Activated naive CD8-positive, alpha-beta T cell treated with anti-CD3 and anti-CD28 coated beads, Interleukin-2, amount 10 ng/mL, durations not matched to agents 7 days and 5 days (primary cell): ENCODE results near the gene SAT2. TPM values are rescaled to one million over a fixed set of nuclear protein-coding genes. Genes with fewer than 3 reads are reported as not detected.
A peak's percentile ranks its signal among the peaks of the same experiment; 100 is the strongest.

ENCODE experiments used
- ATAC-seq: fragments of 150-1000 bp; cut with Tn5 transposase; one replicate; pipeline ENCODE4 v1.10.0; 2021; ENCODE audit warnings: low read depth, moderate library complexity
- POLR2A ChIA-PET: fragments of 350-600 bp; sonication (Branson Sonifier 250); formaldehyde crosslinking; loops from one replicate; lab custom pipeline; 2021; ENCODE audit warnings: antibody characterized with exemption; lab: Charles Lee
- DNase-seq: peaks from one replicate; pipeline ENCODE4 v3.0.0; 2021
- H3K27ac Mint-ChIP-seq: one replicate; pipeline ENCODE4 v1.8.0; 2022; ENCODE audit warnings: mild to moderate bottlenecking, mixed read lengths
- H3K27me3 Mint-ChIP-seq: one replicate; pipeline ENCODE4 v1.8.0; 2022; ENCODE audit warnings: mild to moderate bottlenecking, moderate library complexity, mixed read lengths
- H3K36me3 Mint-ChIP-seq: one replicate; pipeline ENCODE4 v1.8.0; 2021; ENCODE audit warnings: mild to moderate bottlenecking, mixed read lengths
- H3K4me1 Mint-ChIP-seq: one replicate; pipeline ENCODE4 v1.8.0; 2021; ENCODE audit warnings: mixed read lengths
- H3K4me3 Mint-ChIP-seq: one replicate; pipeline ENCODE4 v1.8.0; 2022; ENCODE audit warnings: mild to moderate bottlenecking, moderate library complexity, mixed read lengths
- H3K9me3 Mint-ChIP-seq: one replicate; pipeline ENCODE4 v1.8.0; 2021; ENCODE audit warnings: mixed read lengths
- total RNA-seq, 2 experiments: library from RNA; stranded (reverse); gene quantifications; one replicate each; pipeline ENCODE4 v1.2.3, GENCODE V29; 2021

Gene SAT2
- total RNA-seq, 2 experiments from 2014 or later, result 40.0 to 41.2 TPM

GRCh38 chr17:7586673-7587419 lies 40.8 kb downstream of the SAT2 start:
- H3K27me3 Mint-ChIP-seq, result no peaks in the 10 kb centered on the region

GRCh38 chr17:7583253-7584109 lies 44.1 kb downstream of the SAT2 start, which contains the start of gene MPDU1:
TSS of gene MPDU1 (plus strand) at chr17:7583852. CDS start at chr17:7583863, 11 bp downstream.
- POLR2A ChIA-PET, result interaction anchor here (0.7 to 5.7 kb wide), 18 partner anchors 10 to 538 kb away, joined by 3 to 89 read pairs (median 4); partner anchors contain the start of genes FXR2, GABARAP, NEURL4 and POLR2A
- Mint-ChIP-seq H3K4me3 (peak within 1 kb of the TSS; percentile 99), H3K36me3 (peaks cover 30% of the 10 kb centered on the region), H3K9me3 (no peaks in the 10 kb centered on the region), H3K4me1 (peaks cover 47% of the 10 kb centered on the region), H3K27me3 (no peaks in the 10 kb centered on the region), H3K27ac (peak within 1 kb of the TSS; percentile 100)
- DNase-seq (peak; percentile 95), ATAC-seq (peak; percentile 85)

More at GRCh38 chr17:7586673-7587419, 40.8 kb downstream of the SAT2 start:
- no peak for DNase-seq
- Mint-ChIP-seq H3K4me3 (no peak overlapping the region), H3K27ac (peak overlapping the region; percentile 45), H3K36me3 (peaks cover 11% of the 10 kb centered on the region), H3K9me3 (no peaks in the 10 kb centered on the region), H3K4me1 (peaks cover 21% of the 10 kb centered on the region)
- ATAC-seq, result no peak
- POLR2A ChIA-PET, result interaction anchor here (0.8 to 5.7 kb wide), 5 partner anchors 13 to 101 kb away, joined by 3 to 89 read pairs (median 5); partner anchors contain the start of genes FXR2, TP53 and WRAP53

- Mint-ChIP-seq H3K4me1 (peaks cover 56% of the 10 kb centered on the region), H3K36me3 (peaks cover 35% of the 10 kb centered on the region), H3K4me3 (peak overlapping the region; percentile 99), H3K27me3 (no peaks in the 10 kb centered on the region), H3K27ac (peak overlapping the region; percentile 100), H3K9me3 (no peaks in the 10 kb centered on the region)
- DNase-seq (no peak), ATAC-seq (no peak)
- POLR2A ChIA-PET, result interaction anchor here (1.3 to 5.7 kb wide), 8 partner anchors 9 to 341 kb away, joined by 3 to 89 read pairs (median 10); partner anchors contain the start of genes FXR2, GABARAP, NEURL4 and SAT2
Observed at GRCh38 chr17:7582396-7583252, 45.0 kb downstream of the SAT2 start.

DNA sequence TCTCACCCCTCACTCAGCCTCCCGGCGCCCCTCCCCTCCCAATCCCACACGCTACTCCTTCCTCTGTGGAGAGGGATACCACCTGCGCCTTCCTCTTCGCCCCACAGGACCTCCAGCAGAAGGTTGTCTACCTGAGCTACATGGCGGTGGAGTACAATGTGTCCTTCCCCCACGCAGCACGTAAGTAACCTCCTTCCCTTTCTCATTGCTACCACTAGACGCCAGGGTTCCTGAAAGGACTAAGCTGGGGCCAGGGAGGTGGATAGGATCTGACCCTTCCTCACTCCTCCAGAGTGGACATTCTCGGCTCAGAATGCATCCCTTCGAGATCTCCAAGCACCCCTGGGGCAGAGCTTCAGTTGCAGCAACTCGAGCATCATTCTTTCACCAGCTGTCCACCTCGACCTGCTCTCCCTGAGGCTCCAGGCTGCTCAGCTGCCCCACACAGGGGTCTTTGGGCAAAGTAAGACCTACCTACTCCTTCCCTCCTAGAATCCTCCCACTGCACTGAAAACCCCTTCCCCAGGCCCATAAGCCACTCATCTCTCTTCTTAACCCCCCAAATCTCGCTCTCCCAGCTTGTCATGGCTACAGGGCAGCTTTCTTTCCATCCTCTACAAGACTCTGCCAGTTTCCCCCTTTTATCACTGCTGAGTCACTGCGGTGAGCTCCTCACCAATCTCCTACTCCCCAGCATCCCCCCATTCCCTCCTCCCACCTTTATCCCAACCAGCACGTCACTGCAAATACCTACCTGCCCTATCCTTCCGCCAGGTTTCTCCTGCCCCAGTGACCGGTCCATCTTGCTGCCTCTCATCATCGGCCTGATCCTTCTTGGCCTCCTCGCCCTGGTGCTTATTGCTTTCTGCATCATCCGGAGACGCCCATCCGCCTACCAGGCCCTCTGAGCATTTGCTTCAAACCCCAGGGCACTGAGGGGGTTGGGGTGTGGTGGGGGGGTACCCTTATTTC lies 46.7 kb downstream of the SAT2 start:
- Mint-ChIP-seq H3K36me3 (peaks cover 42% of the 10 kb centered on the region), H3K27me3 (no peaks in the 10 kb centered on the region), H3K4me1 (peaks cover 65% of the 10 kb centered on the region), H3K27ac (peak overlapping the region; percentile 96), H3K4me3 (peak overlapping the region; percentile 80), H3K9me3 (no peaks in the 10 kb centered on the region)
- ATAC-seq, result no peak
- no peak for DNase-seq
- POLR2A ChIA-PET, result interaction anchor here (0.5 to 2.5 kb wide), 7 partner anchors 9 to 122 kb away, joined by 3 to 14 read pairs (median 6); partner anchors contain the start of genes FXR2, POLR2A, SOX15 and TP53

DNA sequence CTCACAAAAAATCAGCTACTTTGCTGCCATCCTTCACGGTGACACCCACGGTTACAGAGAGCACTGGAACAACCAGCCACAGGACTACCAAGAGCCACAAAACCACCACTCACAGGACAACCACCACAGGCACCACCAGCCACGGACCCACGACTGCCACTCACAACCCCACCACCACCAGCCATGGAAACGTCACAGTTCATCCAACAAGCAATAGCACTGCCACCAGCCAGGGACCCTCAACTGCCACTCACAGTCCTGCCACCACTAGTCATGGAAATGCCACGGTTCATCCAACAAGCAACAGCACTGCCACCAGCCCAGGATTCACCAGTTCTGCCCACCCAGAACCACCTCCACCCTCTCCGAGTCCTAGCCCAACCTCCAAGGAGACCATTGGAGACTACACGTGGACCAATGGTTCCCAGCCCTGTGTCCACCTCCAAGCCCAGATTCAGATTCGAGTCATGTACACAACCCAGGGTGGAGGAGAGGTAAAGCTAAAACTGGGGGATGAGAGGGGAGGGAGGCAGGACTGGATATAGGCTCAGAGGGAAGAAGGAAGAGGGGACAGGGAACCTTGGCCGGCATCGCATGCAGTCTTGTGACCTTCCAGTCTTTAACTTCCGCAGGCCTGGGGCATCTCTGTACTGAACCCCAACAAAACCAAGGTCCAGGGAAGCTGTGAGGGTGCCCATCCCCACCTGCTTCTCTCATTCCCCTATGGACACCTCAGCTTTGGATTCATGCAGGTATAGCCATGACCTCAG lies 47.6 kb downstream of the SAT2 start:
- POLR2A ChIA-PET, result interaction anchor here (0.5 to 2.5 kb wide), 15 partner anchors 9 to 144 kb away, joined by 3 to 14 read pairs (median 4); partner anchors contain the start of genes FXR2, SAT2, SENP3 and SOX15
- Mint-ChIP-seq H3K4me3 (peak overlapping the region; percentile 80), H3K27me3 (no peaks in the 10 kb centered on the region), H3K36me3 (peaks cover 41% of the 10 kb centered on the region), H3K9me3 (no peaks in the 10 kb centered on the region), H3K27ac (peak overlapping the region; percentile 96), H3K4me1 (peaks cover 66% of the 10 kb centered on the region)
- no peak for DNase-seq
- ATAC-seq, result no peak

DNA sequence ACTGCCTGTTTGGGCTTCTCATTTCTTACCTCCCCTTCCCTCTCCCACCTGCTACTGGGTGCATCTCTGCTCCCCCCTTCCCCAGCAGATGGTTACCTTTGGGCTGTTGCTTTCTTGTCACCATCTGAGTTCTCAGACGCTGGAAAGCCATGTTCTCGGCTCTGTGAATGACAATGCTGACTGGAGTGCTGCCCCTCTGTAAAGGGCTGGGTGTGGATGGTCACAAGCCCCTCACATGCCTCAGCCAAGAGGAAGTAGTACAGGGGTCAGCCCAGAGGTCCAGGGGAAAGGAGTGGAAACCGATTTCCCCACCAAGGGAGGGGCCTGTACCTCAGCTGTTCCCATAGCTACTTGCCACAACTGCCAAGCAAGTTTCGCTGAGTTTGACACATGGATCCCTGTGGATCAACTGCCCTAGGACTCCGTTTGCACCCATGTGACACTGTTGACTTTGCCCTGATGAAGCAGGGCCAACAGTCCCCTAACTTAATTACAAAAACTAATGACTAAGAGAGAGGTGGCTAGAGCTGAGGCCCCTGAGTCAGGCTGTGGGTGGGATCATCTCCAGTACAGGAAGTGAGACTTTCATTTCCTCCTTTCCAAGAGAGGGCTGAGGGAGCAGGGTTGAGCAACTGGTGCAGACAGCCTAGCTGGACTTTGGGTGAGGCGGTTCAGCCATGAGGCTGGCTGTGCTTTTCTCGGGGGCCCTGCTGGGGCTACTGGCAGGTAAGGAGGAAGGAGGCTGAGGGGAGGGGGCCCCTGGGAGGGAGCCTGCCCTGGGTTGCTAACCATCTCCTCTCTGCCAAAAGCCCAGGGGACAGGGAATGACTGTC lies 48.4 kb downstream of the SAT2 start, which contains the start of gene CD68:
CD68 (plus strand) TSS at position 638 of the 833 bp plus-strand sequence; CDS start at position 678, 40 bp downstream.
- peak; percentile 61 for DNase-seq
- Mint-ChIP-seq H3K36me3 (peaks cover 47% of the 10 kb centered on the region), H3K27ac (peak within 1 kb of the TSS; percentile 96), H3K9me3 (no peaks in the 10 kb centered on the region), H3K27me3 (no peaks in the 10 kb centered on the region), H3K4me1 (peaks cover 68% of the 10 kb centered on the region), H3K4me3 (peak within 1 kb of the TSS; percentile 80)
- peak; percentile 51 for ATAC-seq
- POLR2A ChIA-PET, result interaction anchor here (0.6 to 2.5 kb wide), 14 partner anchors 9 to 144 kb away, joined by 3 to 14 read pairs (median 4); partner anchors contain the start of genes FXR2, SAT2, SENP3 and SOX15

DNA sequence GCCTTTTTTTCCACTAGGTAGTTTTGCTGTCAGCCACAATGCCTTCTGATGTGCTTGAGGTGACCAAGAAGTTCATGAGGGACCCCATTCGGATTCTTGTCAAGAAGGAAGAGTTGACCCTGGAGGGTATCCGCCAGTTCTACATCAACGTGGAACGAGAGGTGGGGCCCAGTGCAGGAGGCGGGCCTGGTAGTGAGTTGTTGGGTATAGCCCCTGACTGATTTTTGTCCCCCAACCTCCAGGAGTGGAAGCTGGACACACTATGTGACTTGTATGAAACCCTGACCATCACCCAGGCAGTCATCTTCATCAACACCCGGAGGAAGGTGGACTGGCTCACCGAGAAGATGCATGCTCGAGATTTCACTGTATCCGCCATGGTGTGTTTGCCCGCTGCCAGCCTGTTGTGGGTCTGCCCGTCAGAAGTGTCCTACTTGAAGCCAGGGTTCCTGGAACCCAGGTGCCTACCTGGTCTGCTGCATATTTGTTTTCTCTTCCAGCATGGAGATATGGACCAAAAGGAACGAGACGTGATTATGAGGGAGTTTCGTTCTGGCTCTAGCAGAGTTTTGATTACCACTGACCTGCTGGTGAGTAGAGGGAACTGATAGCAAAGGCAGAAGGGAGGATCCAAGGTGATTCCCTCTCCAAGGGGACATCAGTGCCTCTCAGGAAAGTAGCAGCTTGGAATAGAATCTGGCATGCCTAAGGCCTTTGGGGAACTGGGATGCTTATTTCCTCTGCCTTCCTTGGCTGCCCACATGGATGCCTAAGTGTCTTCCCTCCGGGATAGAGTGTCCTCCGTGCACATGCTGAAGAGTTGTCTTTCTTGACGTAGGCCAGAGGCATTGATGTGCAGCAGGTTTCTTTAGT lies 50.1 kb downstream of the SAT2 start:
- POLR2A ChIA-PET, result no interaction called here
- peak overlapping the region; percentile 67 for H3K27ac Mint-ChIP-seq

DNA sequence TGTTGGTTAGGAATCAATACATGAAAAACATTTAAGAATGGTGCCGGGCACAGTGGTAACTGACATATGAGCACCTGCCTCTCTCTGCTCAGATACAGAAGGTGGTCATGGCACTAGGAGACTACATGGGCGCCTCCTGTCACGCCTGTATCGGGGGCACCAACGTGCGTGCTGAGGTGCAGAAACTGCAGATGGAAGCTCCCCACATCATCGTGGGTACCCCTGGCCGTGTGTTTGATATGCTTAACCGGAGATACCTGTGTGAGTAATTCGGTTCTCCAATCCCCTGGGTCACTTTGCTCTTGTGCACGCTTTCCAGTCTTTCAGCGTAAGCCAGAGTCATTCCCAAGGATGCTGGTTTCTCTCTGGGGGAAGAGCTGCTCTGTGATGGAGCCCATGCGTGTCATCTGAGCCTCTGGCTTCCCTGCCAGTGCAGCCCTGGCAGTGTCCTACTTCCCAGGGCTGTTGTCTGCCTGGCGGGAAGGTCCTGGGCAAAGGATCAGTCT lies 51.1 kb downstream of the SAT2 start:
- no peaks in the 10 kb centered on the region for H3K9me3 Mint-ChIP-seq
- peaks cover 54% of the 10 kb centered on the region for H3K36me3 Mint-ChIP-seq
- peak overlapping the region; percentile 35 for H3K4me3 Mint-ChIP-seq
- ATAC-seq, result no peak
- no peaks in the 10 kb centered on the region for H3K27me3 Mint-ChIP-seq
- peaks cover 63% of the 10 kb centered on the region for H3K4me1 Mint-ChIP-seq
- POLR2A ChIA-PET, result interaction anchor here (1.2 to 5.2 kb wide), 2 partner anchors 8 to 14 kb away, joined by 4 to 89 read pairs; partner anchors contain the start of genes MPDU1 and SOX15
- peak overlapping the region; percentile 60 for H3K27ac Mint-ChIP-seq
- no peak for DNase-seq

More for the DNA sequence above, 50.1 kb downstream of the SAT2 start:
- Mint-ChIP-seq H3K9me3 (no peaks in the 10 kb centered on the region), H3K36me3 (peaks cover 57% of the 10 kb centered on the region), H3K27me3 (no peaks in the 10 kb centered on the region), H3K4me1 (peaks cover 67% of the 10 kb centered on the region), H3K4me3 (peak overlapping the region; percentile 51)
- ATAC-seq (no peak), DNase-seq (no peak)
